Mesenchymal stem cell (in vitro differentiated cells and primary cell): Measurements from ENCODE around the gene TERB1.
"Not testable (repeated sequence)": the region's sequence is repeated elsewhere in the genome, so short reads cannot be mapped to it uniquely, and the experiment has no call there.

Source experiments
- DNase-seq: peaks from one replicate; pipeline ENCODE4 v3.0.0-alpha.2; 2013
- H2AFZ ChIP-seq: one replicate; pipeline ENCODE4 v1.6.1; 2013; ENCODE audit warnings: low read depth, mild to moderate bottlenecking, control low read depth, inconsistent platforms, low read length, moderate library complexity
- H2AK5ac ChIP-seq: 2 replicates; pipeline ENCODE4 v1.6.1; 2013; ENCODE audit warnings: low read length, moderate library complexity, mild to moderate bottlenecking, inconsistent platforms; ENCODE audit not compliant: severe bottlenecking
- H2BK120ac ChIP-seq: one replicate; pipeline ENCODE4 v1.6.1; 2013; ENCODE audit warnings: low read depth, mild to moderate bottlenecking, inconsistent platforms, low read length, moderate library complexity
- H2BK12ac ChIP-seq, 2 experiments: one replicate each; pipeline ENCODE4 v1.6.1; 2013; ENCODE audit warnings: inconsistent platforms in 2 of 2, low read length in 2 of 2, mild to moderate bottlenecking in 2 of 2, moderate library complexity in 2 of 2, control low read depth in 1 of 2
- H2BK15ac ChIP-seq: one replicate; pipeline ENCODE4 v1.6.1; 2013; ENCODE audit warnings: mild to moderate bottlenecking, low read depth, inconsistent platforms; ENCODE audit not compliant: poor library complexity, severe bottlenecking
- H2BK5ac ChIP-seq: 2 replicates; pipeline ENCODE4 v1.6.1; 2013; ENCODE audit warnings: low read depth, mild to moderate bottlenecking, low read length, control low read depth, inconsistent platforms; ENCODE audit not compliant: poor library complexity, severe bottlenecking
- H3K14ac ChIP-seq, 2 experiments: one replicate each; pipeline ENCODE4 v1.6.1; 2013; ENCODE audit warnings: inconsistent platforms in 2 of 2, low read length in 2 of 2, control low read depth in 1 of 2, mild to moderate bottlenecking in 1 of 2, moderate library complexity in 1 of 2
- H3K18ac ChIP-seq, 2 experiments: one replicate each; pipeline ENCODE4 v1.6.1; 2013; ENCODE audit warnings: inconsistent platforms in 2 of 2, low read length in 2 of 2, control low read depth in 1 of 2, low read depth in 1 of 2, mild to moderate bottlenecking in 1 of 2
- H3K23ac ChIP-seq, 2 experiments: one replicate each; pipeline ENCODE4 v1.6.1; 2013; ENCODE audit warnings: inconsistent platforms in 2 of 2, low read length in 2 of 2, mild to moderate bottlenecking in 2 of 2, moderate library complexity in 2 of 2, control low read depth in 1 of 2
- H3K27ac ChIP-seq: 2 replicates; pipeline ENCODE4 v1.5.1; 2013; ENCODE audit warnings: mild to moderate bottlenecking, moderate library complexity, low read length, control low read depth, inconsistent platforms; ENCODE audit not compliant: poor library complexity, severe bottlenecking
- H3K27me3 ChIP-seq, 2 experiments: 2 replicates each; pipeline versions ENCODE4 v1.6.1 to v1.7.0; 2013; ENCODE audit warnings: low read length in 2 of 2, mild to moderate bottlenecking in 2 of 2, moderate library complexity in 2 of 2, control low read depth in 1 of 2, inconsistent platforms in 1 of 2; ENCODE audit not compliant: control insufficient read depth in 1 of 2, insufficient read depth in 1 of 2
- H3K36me3 ChIP-seq, 2 experiments: 2 replicates each; pipeline versions ENCODE4 v1.6.1 to v1.7.0; 2013; ENCODE audit warnings: low read length in 2 of 2, control low read depth in 1 of 2, inconsistent platforms in 1 of 2, low read depth in 1 of 2, mild to moderate bottlenecking in 1 of 2; ENCODE audit not compliant: insufficient read depth in 2 of 2, control insufficient read depth in 1 of 2
- H3K4ac ChIP-seq, 2 experiments: one replicate each; pipeline ENCODE4 v1.6.1; 2013; ENCODE audit warnings: inconsistent platforms in 2 of 2, low read length in 2 of 2, mild to moderate bottlenecking in 2 of 2, moderate library complexity in 2 of 2, control low read depth in 1 of 2, low read depth in 1 of 2
- H3K4me1 ChIP-seq: 2 replicates; pipeline ENCODE4 v1.6.1; 2013; ENCODE audit warnings: low read depth, low read length, control low read depth; ENCODE audit not compliant: control insufficient read depth, insufficient read depth
- H3K4me2 ChIP-seq: 2 replicates; pipeline ENCODE4 v1.6.1; 2013; ENCODE audit warnings: low read length, mild to moderate bottlenecking, inconsistent platforms; ENCODE audit not compliant: poor library complexity, severe bottlenecking
- H3K4me3 ChIP-seq, 2 experiments: 2 replicates each; pipeline versions ENCODE4 v1.5.1 to v1.7.0; 2013; ENCODE audit warnings: low read length in 2 of 2, mild to moderate bottlenecking in 2 of 2, control low read depth in 1 of 2, low read depth in 1 of 2; ENCODE audit not compliant: insufficient read depth in 1 of 2
- H3K79me1 ChIP-seq: replicated peaks from 2 replicates; pipeline ENCODE4 v1.6.1; 2013; ENCODE audit warnings: mild to moderate bottlenecking, control low read depth, low read length, inconsistent platforms; ENCODE audit not compliant: poor library complexity, severe bottlenecking
- H3K9ac ChIP-seq: 2 replicates; pipeline ENCODE4 v1.7.0; 2013; ENCODE audit warnings: mild to moderate bottlenecking, low read length, moderate library complexity
- H3K9me3 ChIP-seq: 2 replicates; pipeline ENCODE4 v1.7.0; 2013; ENCODE audit warnings: mild to moderate bottlenecking, low read length; ENCODE audit not compliant: control insufficient read depth
- H4K8ac ChIP-seq: one replicate; pipeline ENCODE4 v1.6.1; 2013; ENCODE audit warnings: inconsistent platforms, mild to moderate bottlenecking, low read length, moderate library complexity
- H4K91ac ChIP-seq: one replicate; pipeline ENCODE4 v1.6.1; 2013; ENCODE audit warnings: mild to moderate bottlenecking, low read length, inconsistent platforms
- WGBS: methylation state at CpG from one replicate; pipeline ENCODE4 v1.1.7; 2013; ENCODE audit warnings: mixed read lengths; 5-methylcytosine and 5-hydroxymethylcytosine counted together

The TERB1 gene

DNA sequence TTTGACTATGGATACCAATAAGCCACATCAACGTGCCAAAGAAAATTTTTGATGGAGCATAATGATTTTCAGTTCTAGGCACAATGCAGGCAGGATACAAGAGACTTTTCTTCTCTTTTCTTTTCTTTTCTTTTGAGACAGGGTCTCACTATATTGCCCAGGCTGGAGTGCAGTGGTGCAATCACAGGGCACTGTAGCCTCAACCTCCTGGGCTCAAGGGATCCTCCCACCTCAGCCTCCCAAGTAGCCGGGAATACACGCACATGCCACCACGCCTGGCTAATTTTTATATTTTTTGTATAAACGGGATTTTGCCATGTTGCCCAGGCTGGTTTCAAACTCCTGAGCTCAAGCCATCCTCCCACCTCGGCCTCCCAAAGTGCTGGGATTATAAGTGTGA lies 7.4 kb downstream of the TERB1 start:
- H3K4me1 ChIP-seq, H2BK12ac ChIP-seq, H3K9ac ChIP-seq, H2BK15ac ChIP-seq, H4K8ac ChIP-seq, H3K23ac ChIP-seq, H3K4ac ChIP-seq, H3K27ac ChIP-seq, H2AK5ac ChIP-seq, H3K4me3 ChIP-seq, DNase-seq, H4K91ac ChIP-seq, H2BK120ac ChIP-seq, H2AFZ ChIP-seq, H2BK5ac ChIP-seq, H3K9me3 ChIP-seq, H3K18ac ChIP-seq, H3K27me3 ChIP-seq, H3K4me2 ChIP-seq, H3K79me1 ChIP-seq, H3K36me3 ChIP-seq, H3K14ac ChIP-seq: not testable (repeated sequence)
- 87% methylated on average over 6 of the region's 6 CpGs for WGBS

DNA sequence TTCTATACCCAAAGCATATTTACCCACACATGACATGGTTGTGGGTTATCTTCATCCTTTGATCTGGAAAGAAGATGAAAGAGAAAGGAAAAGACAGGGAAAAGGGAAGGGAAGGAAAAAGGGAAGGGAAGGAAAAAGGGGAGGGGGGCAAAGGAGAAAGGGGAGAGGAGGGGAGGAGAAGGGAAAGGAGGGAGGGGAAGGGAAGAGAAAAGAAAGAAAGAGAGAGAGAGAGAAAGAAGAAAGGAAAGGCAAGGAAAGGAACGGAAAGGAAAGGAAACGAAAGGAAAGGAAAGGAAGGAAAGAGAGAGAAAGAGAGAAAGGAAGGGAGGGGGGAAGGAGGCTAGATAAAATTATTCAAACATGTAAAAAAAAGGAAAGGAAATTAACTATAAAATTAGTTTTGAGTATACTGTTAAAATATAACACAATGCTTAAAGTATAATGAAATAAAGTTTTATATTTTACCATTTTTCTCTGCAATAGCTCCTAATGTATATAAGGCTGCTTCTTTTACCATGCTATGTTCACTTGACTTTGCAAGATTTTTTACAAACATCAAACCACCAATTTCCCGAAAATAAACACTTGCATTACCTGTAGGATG lies 11.2 kb downstream of the TERB1 start:
- Histone ChIP-seq H3K27ac (no peak overlapping the region), H3K36me3 (no peaks in the 10 kb centered on the region), H3K23ac (no peak overlapping the region), H2AFZ (no peak overlapping the region), H3K4ac (no peak overlapping the region), H3K9me3 (no peaks in the 10 kb centered on the region), H2BK12ac (no peak overlapping the region), H3K14ac (no peak overlapping the region), H2BK15ac (no peak overlapping the region), H2AK5ac (no peak overlapping the region), H4K91ac (no peak overlapping the region), H3K18ac (no peak overlapping the region), H3K27me3 (no peaks in the 10 kb centered on the region), H3K4me3 (no peak overlapping the region), H3K4me1 (no peaks in the 10 kb centered on the region), H2BK120ac (no peak overlapping the region), H3K79me1 (no peaks in the 10 kb centered on the region), H3K9ac (no peak overlapping the region), H3K4me2 (no peak overlapping the region), H2BK5ac (no peak overlapping the region), H4K8ac (no peak overlapping the region)
- no peak for DNase-seq
- 71% methylated on average over 2 of the region's 3 CpGs for WGBS

- no peak overlapping the region for H2BK12ac ChIP-seq
These were observed 14.0 kb downstream of the TERB1 start for GRCh38 chr16:66787427-66787826.

DNA sequence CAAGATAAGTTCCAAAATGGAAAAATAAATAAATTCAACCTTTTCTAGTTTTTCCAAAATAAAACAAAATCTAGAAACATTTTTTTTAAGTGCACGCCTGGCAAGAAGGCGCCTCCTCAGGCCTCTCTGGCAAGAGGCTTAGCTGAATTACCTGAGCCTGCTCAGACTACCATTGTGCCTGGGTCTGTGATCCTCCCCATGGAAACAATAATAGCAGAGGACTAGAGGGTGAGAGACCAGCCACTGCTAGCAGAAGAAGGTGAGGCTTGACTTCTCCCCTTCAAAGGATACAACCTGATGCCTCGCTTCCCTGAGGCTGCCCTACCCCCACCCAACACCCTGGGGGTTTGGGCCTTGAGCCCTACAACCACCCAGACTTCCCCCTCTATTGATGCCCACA lies 14.8 kb downstream of the TERB1 start:
- H3K4me2 ChIP-seq, result no peak overlapping the region
- no peak overlapping the region for H2AFZ ChIP-seq
- no peak for DNase-seq
- H4K8ac ChIP-seq, result no peak overlapping the region
- peak overlapping the region in 1 of 2 experiments; percentile 55 for H3K14ac ChIP-seq
- H3K4ac ChIP-seq, result no peak overlapping the region
- no peak overlapping the region for H4K91ac ChIP-seq
- H3K4me1 ChIP-seq, result no peaks in the 10 kb centered on the region
- WGBS, result 96% methylated on average over 3 of the region's 3 CpGs
- H3K79me1 ChIP-seq, result no peaks in the 10 kb centered on the region
- H3K9me3 ChIP-seq, result no peaks in the 10 kb centered on the region
- H2AK5ac ChIP-seq, result no peak overlapping the region
- H3K36me3 ChIP-seq, result no peaks in the 10 kb centered on the region
- H3K27ac ChIP-seq, result no peak overlapping the region
- H3K23ac ChIP-seq, result no peak overlapping the region
- H3K27me3 ChIP-seq, result no peaks in the 10 kb centered on the region
- H2BK12ac ChIP-seq, result no peak overlapping the region
- no peak overlapping the region for H2BK5ac ChIP-seq
- no peak overlapping the region for H3K4me3 ChIP-seq
- H3K18ac ChIP-seq, result peak overlapping the region in 1 of 2 experiments; percentile 8
- no peak overlapping the region for H3K9ac ChIP-seq
- no peak overlapping the region for H2BK120ac ChIP-seq
- no peak overlapping the region for H2BK15ac ChIP-seq

More at GRCh38 chr16:66787427-66787826, 14.0 kb downstream of the TERB1 start:
- DNase-seq, result no peak
- H3K27me3 ChIP-seq, result no peaks in the 10 kb centered on the region
- no peaks in the 10 kb centered on the region for H3K4me1 ChIP-seq
- H3K9ac ChIP-seq, result no peak overlapping the region
- no peak overlapping the region for H3K23ac ChIP-seq
- H2BK120ac ChIP-seq, result no peak overlapping the region
- H3K79me1 ChIP-seq, result no peaks in the 10 kb centered on the region
- no peak overlapping the region for H4K8ac ChIP-seq
- H2AK5ac ChIP-seq, result no peak overlapping the region
- no peak overlapping the region for H3K18ac ChIP-seq
- no peak overlapping the region for H3K14ac ChIP-seq
- H2BK5ac ChIP-seq, result no peak overlapping the region
- H2AFZ ChIP-seq, result no peak overlapping the region
- H2BK15ac ChIP-seq, result no peak overlapping the region
- no peaks in the 10 kb centered on the region for H3K36me3 ChIP-seq
- no peak overlapping the region for H3K27ac ChIP-seq
- no peak overlapping the region for H3K4me2 ChIP-seq
- no peak overlapping the region for H3K4me3 ChIP-seq
- no peaks in the 10 kb centered on the region for H3K9me3 ChIP-seq
- H3K4ac ChIP-seq, result no peak overlapping the region
- H4K91ac ChIP-seq, result no peak overlapping the region
- 94% methylated on average over 2 of the region's 2 CpGs for WGBS
